ENCODE data around the gene PRKG2. TPM values are rescaled to one million over a fixed set of nuclear protein-coding genes. Genes with fewer than 3 reads are reported as not detected.

Gene PRKG2
- total RNA-seq, 1 experiment from 2014 or later, result 1.9 TPM

GRCh38 chr4:81215931-81216330 lies 909 bp upstream of the PRKG2 start:
- no peak overlapping the region for H2BK120ac ChIP-seq (ENCODE audit: low read depth, low read length, poor library complexity, severe bottlenecking)
- H3T11ph ChIP-seq (ENCODE audit: low read length), result no peak overlapping the region
- no peak for TF ChIP-seq CTCF (conservative IDR thresholded peaks at IDR 0.05)
- no peak overlapping the region for H2BK12ac ChIP-seq (ENCODE audit: insufficient read length, low read depth, low read length)
- H2BK15ac ChIP-seq (ENCODE audit: low read depth, low read length), result no peak overlapping the region
- no peaks in the 10 kb centered on the region for H4K20me1 ChIP-seq (ENCODE audit: control insufficient read depth, insufficient read depth, insufficient read length)
- H3K79me2 ChIP-seq (ENCODE audit: insufficient read depth, low read length), result no peaks in the 10 kb centered on the region
- H3K23ac ChIP-seq (ENCODE audit: insufficient read length, low read depth, low read length), result no peak overlapping the region
- no peak overlapping the region for H4K8ac ChIP-seq (replicated peaks; ENCODE audit: insufficient read length, low read depth, low read length)
- H3K14ac ChIP-seq (ENCODE audit: insufficient read depth, low read length), result no peak overlapping the region
- Mint-ChIP-seq H3K4me3 (peak overlapping the region; percentile 79 to 86), H3K4me1 (peaks cover 11 to 13% of the 10 kb centered on the region in 2 experiments), H3K9me3 (no peaks in the 10 kb centered on the region), H3K27me3 (ENCODE audit: low read depth) (peaks cover 39% of the 10 kb centered on the region), H3K36me3 (ENCODE audit: insufficient read depth in 1 of 3, low read depth in 3 of 3) (no peaks in the 10 kb centered on the region), H3K27ac (no peak overlapping the region)
- H2AFZ ChIP-seq (ENCODE audit: low read length), result no peak overlapping the region
- no peaks in the 10 kb centered on the region for H3K9me3 ChIP-seq (ENCODE audit: control insufficient read depth, low read depth, low read length)
- H2BK5ac ChIP-seq (ENCODE audit: insufficient read length, low read length), result no peak overlapping the region
- H3K9ac ChIP-seq (ENCODE audit: extremely low read depth, insufficient read length, low read length), result no peak overlapping the region
- no peak for DNase-seq
- H2AK5ac ChIP-seq (ENCODE audit: insufficient read length, low read length), result no peak overlapping the region
- no peak overlapping the region for H3K27ac ChIP-seq (ENCODE audit: insufficient read length, low read depth, low read length)
- H4K91ac ChIP-seq (ENCODE audit: insufficient read length, low read depth, low read length), result no peak overlapping the region
- H3K23me2 ChIP-seq (ENCODE audit: insufficient read length, low read depth, low read length, poor library complexity, severe bottlenecking), result no peaks in the 10 kb centered on the region
- peak overlapping the region; percentile 70 for H3K4me2 ChIP-seq (ENCODE audit: insufficient read depth, insufficient read length, low read length)
- H3K18ac ChIP-seq (ENCODE audit: insufficient read length, low read depth, low read length), result no peak overlapping the region
- no peak overlapping the region for H4K5ac ChIP-seq (ENCODE audit: insufficient read length, low read depth, low read length)
- no peaks in the 10 kb centered on the region for H3K79me1 ChIP-seq (ENCODE audit: insufficient read depth, low read depth, low read length, poor library complexity, severe bottlenecking)
- H3K56ac ChIP-seq (ENCODE audit: insufficient read length, low read depth, low read length), result no peak overlapping the region
- H2BK20ac ChIP-seq (ENCODE audit: low read depth, low read length, poor library complexity, severe bottlenecking), result no peak overlapping the region
- no peak overlapping the region for H3K4ac ChIP-seq (ENCODE audit: low read depth, low read length)
- WGBS (ENCODE audit: extremely low coverage, insufficient read length, low lambda C conversion rate), result no CpG with 5 or more reads among the region's 4 CpGs
- peaks cover 28% of the 10 kb centered on the region; the same call in 1 of the 2 replicates for H3K27me3 ChIP-seq (ENCODE audit: insufficient read depth, low read length)
- no peaks in the 10 kb centered on the region for H3K4me1 ChIP-seq (ENCODE audit: insufficient read depth, low read length)

Measured in H9 (cell line).